ENCODE results near the gene FMO4.
"Not testable (repeated sequence)": the region's sequence is repeated elsewhere in the genome, so short reads cannot be mapped to it uniquely, and the experiment has no call there.

FMO4 gene

GRCh38 chr1:171384496-171384895 is 70.5 kb downstream of the FMO4 start:
- no peak for TF ChIP-seq CTCF (IDR thresholded peaks at IDR 0.05; ENCODE audit: insufficient read depth, low read depth, low read length, missing control alignments)
- no peak for DNase-seq (ENCODE audit: low read depth)
- no peak overlapping the region for H3K4me3 ChIP-seq (ENCODE audit: low read length)

- no peak for TF ChIP-seq CTCF (IDR thresholded peaks at IDR 0.05; ENCODE audit: insufficient read depth, low read depth, low read length, missing control alignments)
- no peak overlapping the region for H3K4me3 ChIP-seq (ENCODE audit: low read length)
- DNase-seq (ENCODE audit: low read depth): no peak
These were observed 75.2 kb downstream of the FMO4 start for GRCh38 chr1:171389171-171389570.

- DNase-seq (ENCODE audit: low read depth); H3K4me3 ChIP-seq (ENCODE audit: low read length): not testable (repeated sequence)
These were observed 76.8 kb downstream of the FMO4 start for GRCh38 chr1:171390740-171391139.
